ENCODE results near the gene TNKS1BP1. TPM values are rescaled to one million over a fixed set of nuclear protein-coding genes. Genes with fewer than 3 reads are reported as not detected.

The TNKS1BP1 gene
- total RNA-seq, 1 experiment from 2014 or later, result 94.6 TPM

DNA sequence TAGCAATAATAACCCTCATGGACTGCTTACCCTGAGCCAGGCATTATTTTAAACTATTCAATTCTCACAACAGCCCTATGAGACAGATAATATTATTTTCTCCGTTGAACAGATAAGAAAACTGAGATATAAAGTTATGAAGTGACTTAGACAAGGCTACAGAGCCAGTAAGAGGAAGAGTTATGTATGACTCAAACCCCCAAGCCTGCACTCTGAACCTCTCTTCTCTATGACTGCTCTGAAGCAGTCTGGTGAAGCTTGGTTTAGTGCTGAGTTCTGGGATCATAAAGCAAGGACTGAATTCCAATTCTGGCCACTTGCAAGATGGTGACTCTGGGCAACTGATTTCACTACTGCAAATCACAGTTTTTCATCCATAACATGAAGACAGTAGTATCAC is 34.5 kb downstream of the TNKS1BP1 start:
- DNase-seq (ENCODE audit: low read depth, low spot score) (no peak), ATAC-seq (no peak)
- H3K27me3 ChIP-seq (ENCODE audit: control insufficient read depth, insufficient read depth, low read length), result no peaks in the 10 kb centered on the region
- in situ Hi-C loops (cut with HindIII; ENCODE audit: low pct_unique_long_range_greater_than_20kb, low sequenced_read_pairs) (no loop called here), intact Hi-C loops (cut with micrococcal nuclease; ENCODE audit: unreplicated experiment) (no loop called here)
- H3K36me3 ChIP-seq (ENCODE audit: control insufficient read depth, insufficient read depth, low read length), result no peaks in the 10 kb centered on the region
- H3K4me1 ChIP-seq (ENCODE audit: control insufficient read depth, insufficient read depth, low read length), result peaks cover 10% of the 10 kb centered on the region; the same call in 1 of the 2 replicates
- CTCF ChIA-PET, result no interaction called here
- POLR2A ChIA-PET, result no interaction called here
- no peak overlapping the region for H3K4me3 ChIP-seq (ENCODE audit: low read depth in 2 of 2, low read length in 2 of 2)
- H3K9me3 ChIP-seq (ENCODE audit: control insufficient read depth, insufficient read depth, low read depth, low read length), result no peaks in the 10 kb centered on the region
- no peak overlapping the region for H3K27ac ChIP-seq (ENCODE audit: low read length)
- BruUV-seq (replicated peaks), result no TSS peak
- TF ChIP-seq, protein P1, sequence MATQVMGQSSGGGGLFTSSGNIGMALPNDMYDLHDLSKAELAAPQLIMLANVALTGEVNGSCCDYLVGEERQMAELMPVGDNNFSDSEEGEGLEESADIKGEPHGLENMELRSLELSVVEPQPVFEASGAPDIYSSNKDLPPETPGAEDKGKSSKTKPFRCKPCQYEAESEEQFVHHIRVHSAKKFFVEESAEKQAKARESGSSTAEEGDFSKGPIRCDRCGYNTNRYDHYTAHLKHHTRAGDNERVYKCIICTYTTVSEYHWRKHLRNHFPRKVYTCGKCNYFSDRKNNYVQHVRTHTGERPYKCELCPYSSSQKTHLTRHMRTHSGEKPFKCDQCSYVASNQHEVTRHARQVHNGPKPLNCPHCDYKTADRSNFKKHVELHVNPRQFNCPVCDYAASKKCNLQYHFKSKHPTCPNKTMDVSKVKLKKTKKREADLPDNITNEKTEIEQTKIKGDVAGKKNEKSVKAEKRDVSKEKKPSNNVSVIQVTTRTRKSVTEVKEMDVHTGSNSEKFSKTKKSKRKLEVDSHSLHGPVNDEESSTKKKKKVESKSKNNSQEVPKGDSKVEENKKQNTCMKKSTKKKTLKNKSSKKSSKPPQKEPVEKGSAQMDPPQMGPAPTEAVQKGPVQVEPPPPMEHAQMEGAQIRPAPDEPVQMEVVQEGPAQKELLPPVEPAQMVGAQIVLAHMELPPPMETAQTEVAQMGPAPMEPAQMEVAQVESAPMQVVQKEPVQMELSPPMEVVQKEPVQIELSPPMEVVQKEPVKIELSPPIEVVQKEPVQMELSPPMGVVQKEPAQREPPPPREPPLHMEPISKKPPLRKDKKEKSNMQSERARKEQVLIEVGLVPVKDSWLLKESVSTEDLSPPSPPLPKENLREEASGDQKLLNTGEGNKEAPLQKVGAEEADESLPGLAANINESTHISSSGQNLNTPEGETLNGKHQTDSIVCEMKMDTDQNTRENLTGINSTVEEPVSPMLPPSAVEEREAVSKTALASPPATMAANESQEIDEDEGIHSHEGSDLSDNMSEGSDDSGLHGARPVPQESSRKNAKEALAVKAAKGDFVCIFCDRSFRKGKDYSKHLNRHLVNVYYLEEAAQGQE (IDR thresholded peaks at IDR 0.05; ENCODE audit: insufficient read depth in 1 of 2, low read depth in 2 of 2, low read length in 1 of 2), result no peak
- no peak for TF ChIP-seq SIN3A (IDR thresholded peaks at IDR 0.05; ENCODE audit: borderline replicate concordance, insufficient read depth, low read depth, low read length)
- TF ChIP-seq, protein P2, sequence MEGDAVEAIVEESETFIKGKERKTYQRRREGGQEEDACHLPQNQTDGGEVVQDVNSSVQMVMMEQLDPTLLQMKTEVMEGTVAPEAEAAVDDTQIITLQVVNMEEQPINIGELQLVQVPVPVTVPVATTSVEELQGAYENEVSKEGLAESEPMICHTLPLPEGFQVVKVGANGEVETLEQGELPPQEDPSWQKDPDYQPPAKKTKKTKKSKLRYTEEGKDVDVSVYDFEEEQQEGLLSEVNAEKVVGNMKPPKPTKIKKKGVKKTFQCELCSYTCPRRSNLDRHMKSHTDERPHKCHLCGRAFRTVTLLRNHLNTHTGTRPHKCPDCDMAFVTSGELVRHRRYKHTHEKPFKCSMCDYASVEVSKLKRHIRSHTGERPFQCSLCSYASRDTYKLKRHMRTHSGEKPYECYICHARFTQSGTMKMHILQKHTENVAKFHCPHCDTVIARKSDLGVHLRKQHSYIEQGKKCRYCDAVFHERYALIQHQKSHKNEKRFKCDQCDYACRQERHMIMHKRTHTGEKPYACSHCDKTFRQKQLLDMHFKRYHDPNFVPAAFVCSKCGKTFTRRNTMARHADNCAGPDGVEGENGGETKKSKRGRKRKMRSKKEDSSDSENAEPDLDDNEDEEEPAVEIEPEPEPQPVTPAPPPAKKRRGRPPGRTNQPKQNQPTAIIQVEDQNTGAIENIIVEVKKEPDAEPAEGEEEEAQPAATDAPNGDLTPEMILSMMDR (IDR thresholded peaks at IDR 0.05), result no peak
- TF ChIP-seq POLR2AphosphoS5 (IDR thresholded peaks at IDR 0.05; ENCODE audit: low read depth, low read length), result no peak
- TF ChIP-seq TCF7L2 (IDR thresholded peaks at IDR 0.05; ENCODE audit: low read depth, low read length), result no peak

DNA sequence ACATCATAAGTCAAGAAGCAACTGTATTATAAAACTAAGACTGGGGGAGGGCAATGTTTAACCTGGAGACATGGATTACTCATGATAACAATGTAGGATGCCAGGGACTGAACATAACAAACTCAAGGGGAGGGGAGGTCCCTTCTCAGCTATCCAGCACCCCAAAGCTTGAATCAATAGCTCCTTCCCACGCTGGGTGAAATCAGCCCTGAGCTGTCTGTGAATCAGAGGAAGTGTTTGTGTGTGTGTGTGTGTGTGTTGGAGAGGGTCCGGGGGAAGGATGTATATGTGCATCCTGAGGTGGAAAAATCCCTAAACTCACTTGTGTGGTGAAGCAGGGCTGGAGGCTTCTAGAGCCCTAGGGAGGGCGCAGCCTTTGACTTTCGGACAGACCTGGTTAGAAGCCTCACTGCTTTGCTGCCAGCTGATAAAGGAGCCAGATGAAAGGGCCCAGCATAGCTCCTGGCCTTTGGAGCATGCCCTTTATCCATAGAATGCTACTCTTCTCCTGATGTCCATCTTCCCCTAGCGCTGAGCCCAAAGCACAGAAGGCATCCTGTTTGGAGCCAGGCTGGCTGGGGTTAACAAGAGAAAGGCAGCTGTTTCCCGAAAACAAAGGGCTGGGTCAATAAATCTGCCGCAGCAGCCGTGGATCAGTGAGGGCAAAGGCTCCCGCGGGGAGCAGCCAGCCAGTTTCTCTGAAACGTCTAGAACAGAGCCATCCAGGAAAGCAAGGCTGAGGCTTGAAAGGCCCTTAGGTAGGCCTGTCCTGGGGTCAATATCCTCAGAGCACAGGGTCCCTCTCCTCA is 35.8 kb downstream of the TNKS1BP1 start:
- ChIA-PET CTCF (no interaction called here), POLR2A (no interaction called here)
- intact Hi-C loops (cut with micrococcal nuclease; ENCODE audit: unreplicated experiment) (no loop called here), in situ Hi-C loops (cut with HindIII; ENCODE audit: low pct_unique_long_range_greater_than_20kb, low sequenced_read_pairs) (no loop called here)
- Histone ChIP-seq H3K27me3 (ENCODE audit: control insufficient read depth, insufficient read depth, low read length) (no peaks in the 10 kb centered on the region), H3K36me3 (ENCODE audit: control insufficient read depth, insufficient read depth, low read length) (no peaks in the 10 kb centered on the region), H3K4me1 (ENCODE audit: control insufficient read depth, insufficient read depth, low read length) (no peaks in the 10 kb centered on the region), H3K9me3 (ENCODE audit: control insufficient read depth, insufficient read depth, low read depth, low read length) (no peaks in the 10 kb centered on the region), H3K27ac (ENCODE audit: low read length) (no peak overlapping the region), H3K4me3 (ENCODE audit: low read depth in 2 of 2, low read length in 2 of 2) (no peak overlapping the region)
- DNase-seq (ENCODE audit: low read depth, low spot score) (no peak), ATAC-seq (no peak)
- TF ChIP-seq, protein P2 (IDR thresholded peaks at IDR 0.05), result no peak
- TF ChIP-seq TCF7L2 (IDR thresholded peaks at IDR 0.05; ENCODE audit: low read depth, low read length) (no peak), POLR2AphosphoS5 (IDR thresholded peaks at IDR 0.05; ENCODE audit: low read depth, low read length) (no peak), SIN3A (IDR thresholded peaks at IDR 0.05; ENCODE audit: borderline replicate concordance, insufficient read depth, low read depth, low read length) (no peak)
- TF ChIP-seq, protein P1 (IDR thresholded peaks at IDR 0.05; ENCODE audit: insufficient read depth in 1 of 2, low read depth in 2 of 2, low read length in 1 of 2), result no peak
- BruUV-seq (replicated peaks), result no TSS peak
